SHP77 (cell line): ENCODE data around the gene TMEM123.
A peak's percentile ranks its signal among the peaks of the same experiment; 100 is the strongest.

Experiments used
- DNase-seq, 2 experiments: peaks; one replicate each; lab custom pipeline; 2025; lab: John Stamatoyannopoulos, UW

Gene TMEM123

DNA sequence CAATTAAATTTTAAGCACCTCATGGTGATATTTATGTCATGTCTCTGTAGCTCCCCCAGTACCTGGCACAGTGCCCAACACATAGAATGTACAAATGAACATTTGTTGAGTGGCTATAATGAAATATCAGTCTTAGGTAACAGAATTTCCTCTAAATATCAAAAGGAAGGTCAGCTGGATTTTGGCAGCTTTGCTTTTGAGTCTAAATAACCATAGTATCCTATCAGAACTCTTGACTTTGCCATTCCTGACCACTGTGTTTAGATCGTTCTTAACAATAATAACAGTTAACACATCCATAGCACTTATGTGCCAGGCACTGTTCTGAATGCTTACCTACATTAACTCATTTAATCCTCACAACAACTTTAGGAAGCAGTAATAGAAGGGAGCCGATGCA lies 26.6 kb downstream of the TMEM123 start:
- DNase-seq = no peak

DNA sequence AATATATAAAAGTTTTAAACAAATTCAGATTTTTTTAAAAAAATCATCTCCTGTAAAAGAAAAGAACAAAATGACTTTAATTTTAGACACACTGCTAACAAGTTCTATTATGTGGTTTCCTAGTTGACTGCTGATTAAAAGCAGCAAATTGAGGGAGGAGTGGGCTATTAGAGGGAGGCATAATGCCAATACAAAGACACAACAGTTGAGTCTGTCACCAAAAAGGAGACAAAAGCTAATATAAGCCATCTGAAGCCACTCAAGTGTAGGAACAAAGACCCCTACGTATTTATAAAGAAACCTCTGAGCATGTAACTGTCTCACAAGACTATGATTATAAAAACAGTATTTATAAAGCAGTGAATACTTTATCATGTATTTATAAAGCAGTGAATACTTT lies 28.6 kb downstream of the TMEM123 start:
- no peak for DNase-seq

DNA sequence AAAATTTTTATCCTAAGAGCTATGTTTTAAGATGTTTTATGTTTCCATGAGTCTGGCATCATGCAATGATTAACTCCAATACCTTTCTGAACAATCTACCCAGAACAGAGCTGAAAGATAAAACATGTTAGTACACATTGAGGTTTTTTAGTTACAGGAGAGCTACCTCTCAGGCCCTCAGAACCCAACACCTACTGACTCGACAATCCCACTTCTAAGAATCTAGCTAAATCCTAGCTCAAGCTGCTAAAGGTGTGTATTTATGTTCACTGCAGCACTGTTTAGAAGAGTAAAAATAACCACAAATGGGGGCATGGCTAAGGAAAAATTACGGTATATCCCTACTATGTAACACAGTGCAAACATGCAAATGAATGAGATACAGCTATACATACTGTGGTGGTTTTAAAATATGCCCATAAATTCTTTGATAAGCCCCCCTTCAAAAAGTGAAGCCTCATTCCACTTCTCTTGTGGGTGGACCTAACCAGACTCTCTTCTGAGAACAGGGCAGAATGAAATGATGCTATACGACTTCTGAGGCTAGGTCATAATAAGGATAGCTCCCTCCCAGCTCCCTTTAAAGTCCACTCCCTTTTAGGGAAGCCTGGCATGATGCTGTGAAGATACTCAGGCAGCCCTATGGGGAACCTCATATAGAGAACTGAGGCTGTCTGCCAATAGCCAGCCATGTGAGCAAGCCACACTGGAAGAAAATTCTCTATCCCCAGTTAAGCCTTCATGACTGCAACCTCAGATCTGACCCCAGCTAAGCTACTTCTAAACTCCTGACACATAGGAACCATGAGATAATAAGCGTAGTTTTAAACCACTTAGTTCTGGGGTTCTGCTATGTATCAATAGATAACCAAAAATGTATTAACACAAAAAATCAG lies 29.5 kb downstream of the TMEM123 start:
- DNase-seq = no peak

DNA sequence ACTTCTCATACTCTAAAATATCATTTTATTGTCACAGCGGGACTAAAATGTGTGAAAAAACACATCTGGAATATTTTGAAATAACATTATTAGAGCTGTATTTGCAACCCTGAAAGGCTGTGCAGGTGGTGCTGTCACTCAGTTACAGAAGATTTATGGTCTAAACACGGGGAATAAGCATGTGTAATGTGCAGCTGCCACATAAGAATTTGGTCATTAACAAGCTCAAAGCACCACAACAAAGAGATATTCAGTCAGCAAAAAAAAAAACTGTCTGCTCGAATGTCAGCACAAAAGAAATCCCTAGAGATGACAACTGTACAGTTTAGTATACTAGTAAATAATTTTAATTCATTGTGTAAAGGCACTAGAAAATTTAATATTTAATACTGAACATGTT lies 31.3 kb downstream of the TMEM123 start:
- peak; percentile 59 to 61 for DNase-seq

DNA sequence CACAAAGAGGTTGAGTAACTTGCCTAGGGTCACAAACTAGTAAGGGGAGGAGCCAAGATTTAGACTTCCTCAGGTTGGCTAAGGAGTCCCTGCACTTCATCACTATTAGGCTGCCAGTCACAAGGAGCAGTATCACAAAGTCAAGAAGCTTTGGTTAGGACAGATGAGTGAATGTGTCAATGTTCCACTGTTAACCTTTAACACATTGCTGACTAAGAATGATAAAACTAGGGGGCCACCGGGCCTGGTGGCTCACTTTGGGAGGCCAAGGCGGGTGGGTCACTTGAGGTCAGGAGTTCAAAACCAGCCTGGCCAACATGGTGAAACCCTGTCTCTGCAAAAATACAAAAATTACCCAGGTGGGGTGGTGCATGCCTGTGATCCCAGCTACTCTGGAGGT lies 32.0 kb downstream of the TMEM123 start:
- no peak for DNase-seq

DNA sequence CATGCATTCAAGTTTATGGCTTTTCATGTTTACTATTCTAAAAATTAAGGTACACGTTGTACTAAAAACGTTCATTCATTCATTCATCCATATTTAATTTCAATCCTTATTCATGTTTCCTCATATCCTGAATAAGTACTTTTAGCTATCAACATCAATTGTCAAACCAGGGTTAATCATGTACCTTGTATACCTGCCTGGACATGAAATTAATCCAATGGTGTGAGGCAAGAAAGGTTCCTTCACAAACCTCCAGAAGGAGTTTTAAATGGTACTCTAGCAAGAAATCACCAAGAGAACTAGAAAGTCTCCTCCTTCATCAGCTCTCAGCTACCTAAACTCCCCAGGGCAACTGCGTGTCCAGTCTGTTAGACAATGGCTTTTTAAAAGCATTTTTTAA lies 33.4 kb downstream of the TMEM123 start:
- no peak for DNase-seq

DNA sequence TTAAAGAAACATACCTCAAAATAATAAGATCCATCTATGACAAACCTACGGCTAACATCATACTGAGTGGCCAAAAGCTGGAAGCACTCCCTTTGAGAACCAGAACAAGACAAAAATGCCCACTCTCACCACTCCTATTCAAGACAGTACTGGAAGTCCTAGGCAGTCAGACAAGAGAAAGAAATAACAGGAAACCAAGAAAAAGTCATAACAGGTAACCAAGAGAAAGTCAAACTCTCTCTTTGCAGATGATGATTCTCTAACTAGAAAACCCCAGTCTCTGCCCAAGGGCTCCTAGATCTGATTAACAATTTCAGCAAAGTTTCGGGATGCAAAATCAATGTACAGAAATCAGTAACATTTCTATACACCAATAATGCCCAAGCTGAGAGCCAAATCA lies 35.6 kb downstream of the TMEM123 start:
- DNase-seq = no peak

DNA sequence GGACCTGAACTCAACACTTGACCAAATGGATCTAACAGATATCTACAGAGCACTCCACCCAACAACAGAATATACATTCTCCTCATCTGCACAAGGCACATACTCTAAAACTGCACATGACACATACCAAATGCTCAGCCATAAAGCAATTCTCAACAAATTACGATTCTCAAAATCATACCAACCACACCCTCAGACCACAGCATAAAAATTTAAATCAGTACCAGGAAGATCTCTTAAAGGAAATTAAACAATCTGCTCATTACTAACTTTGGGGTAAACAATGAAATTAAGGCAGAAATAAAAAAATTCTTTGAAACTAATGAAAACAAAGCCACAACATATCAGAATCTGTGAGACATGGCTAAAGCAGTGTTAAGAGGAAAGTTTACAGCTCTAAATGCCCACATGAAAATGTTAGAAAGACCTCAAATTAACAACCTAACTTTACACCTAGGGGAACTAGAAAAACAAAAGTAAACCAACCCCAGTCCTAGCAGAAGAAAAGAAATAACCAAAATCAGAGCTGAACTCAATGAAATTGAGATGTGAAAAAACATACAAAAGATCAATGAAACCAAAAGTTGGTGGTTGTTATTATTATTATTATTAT lies 37.2 kb downstream of the TMEM123 start:
- DNase-seq = no peak

DNA sequence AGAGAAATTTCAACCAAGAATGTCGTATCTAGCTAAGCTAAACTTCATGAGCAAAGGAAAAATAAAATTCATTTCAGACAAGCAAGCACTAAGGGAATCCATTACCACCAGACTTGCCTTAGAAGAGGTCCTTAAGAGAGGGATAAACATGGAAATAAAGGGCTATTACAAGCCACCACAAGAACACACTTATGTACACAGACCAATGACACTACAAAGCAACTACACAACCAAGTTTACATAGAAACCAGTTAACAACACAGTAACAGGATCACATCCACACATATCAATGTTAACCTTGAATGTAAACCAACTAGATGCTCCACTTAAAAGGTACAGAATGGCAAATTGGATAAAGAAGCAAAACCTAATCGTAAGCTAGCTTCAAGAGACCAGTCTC lies 38.0 kb downstream of the TMEM123 start:
- DNase-seq = no peak

DNA sequence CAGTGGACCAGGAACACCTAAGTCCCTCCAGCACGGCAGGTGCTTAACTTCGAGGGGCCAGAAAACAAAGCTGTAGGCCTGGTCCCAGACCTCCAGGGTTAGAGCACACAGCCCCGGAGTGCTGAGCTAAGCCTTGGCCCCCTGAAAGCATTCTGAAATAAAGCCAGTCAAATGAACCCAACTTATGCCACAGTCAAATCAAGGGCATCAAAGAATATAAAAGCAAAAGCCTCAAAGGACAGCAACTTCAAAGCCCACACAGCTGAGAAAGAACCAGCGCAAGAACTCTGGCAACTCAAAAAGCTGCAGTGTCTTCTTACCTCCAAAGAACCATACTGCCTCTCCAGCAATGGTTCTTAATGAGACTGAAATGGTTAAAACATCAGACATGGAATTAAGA lies 39.1 kb downstream of the TMEM123 start:
- DNase-seq = no peak

DNA sequence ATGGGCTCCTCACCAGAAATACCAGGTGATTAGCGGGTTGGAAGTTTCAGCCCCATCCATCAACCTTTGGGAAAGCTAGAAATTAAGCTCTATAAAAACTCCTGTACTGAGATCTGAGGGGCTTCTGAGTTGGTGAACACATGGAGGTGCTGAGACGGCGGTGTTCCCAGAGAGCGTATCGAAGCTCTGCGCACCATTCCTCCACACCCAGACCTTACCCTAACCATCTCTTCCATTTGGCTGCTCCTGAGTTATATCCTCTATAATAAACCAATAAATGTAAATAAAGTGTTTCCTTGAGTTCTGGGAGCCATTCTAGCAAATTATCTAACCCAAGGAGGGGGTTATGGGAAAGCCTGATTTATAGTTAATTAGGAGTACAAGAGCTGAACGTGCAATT lies 41.4 kb downstream of the TMEM123 start:
- no peak for DNase-seq

DNA sequence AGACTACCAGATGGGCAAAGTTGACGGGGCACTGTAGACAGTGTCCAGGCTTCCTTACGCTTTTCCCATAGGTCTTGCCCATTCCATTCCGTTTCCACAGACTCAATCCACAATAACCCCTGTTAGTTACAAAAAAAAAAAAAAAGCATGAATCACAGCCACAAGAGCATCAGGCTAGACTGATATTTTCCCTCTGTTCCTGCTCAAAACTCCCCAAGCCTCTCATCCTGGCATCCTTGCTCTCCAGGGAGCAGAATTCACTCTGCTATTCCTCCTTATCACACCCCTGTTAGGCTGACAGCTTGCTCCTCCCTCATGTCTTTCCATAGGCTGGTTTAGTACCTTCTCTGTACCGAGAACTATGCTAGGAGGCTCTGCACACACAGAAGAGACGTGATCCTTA lies 42.2 kb downstream of the TMEM123 start:
- DNase-seq = no peak

DNA sequence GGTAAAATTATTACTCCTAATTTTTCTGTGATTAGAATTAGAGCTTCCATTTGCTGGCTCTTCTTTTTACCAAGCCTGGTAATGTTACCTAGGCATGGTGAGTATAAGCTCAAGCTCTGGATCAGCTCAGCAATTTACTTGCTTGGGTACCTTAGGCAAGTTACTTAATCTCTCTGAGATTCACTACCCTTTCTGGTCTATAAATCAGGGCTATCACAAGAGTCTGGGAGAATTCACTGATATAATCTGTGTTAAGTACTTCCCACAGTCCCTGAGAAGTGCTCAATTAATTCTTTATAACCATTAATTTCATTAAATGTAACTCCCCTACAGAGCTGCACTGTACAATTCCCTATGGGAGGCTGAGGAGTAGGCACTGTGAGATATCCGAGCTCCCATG lies 44.2 kb downstream of the TMEM123 start:
- DNase-seq = no peak

DNA sequence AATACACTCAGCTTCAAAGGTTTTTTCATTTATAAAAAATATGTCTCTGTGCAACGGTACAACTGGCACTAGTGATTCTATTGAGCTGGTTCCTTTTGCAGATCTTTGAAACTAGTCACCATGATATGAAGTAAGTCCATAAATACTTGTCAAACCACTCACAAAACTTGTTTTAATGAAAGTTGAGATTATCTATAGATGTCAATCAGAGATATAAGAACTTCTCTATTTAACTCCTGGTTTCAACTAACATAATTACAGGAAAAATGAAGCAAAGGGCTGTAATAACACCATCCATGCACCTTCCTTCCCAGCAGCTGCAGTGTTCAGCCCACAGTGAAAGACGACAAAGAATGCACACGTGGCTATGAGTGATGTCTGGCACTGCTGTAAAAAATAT lies 44.7 kb downstream of the TMEM123 start:
- DNase-seq = no peak

DNA sequence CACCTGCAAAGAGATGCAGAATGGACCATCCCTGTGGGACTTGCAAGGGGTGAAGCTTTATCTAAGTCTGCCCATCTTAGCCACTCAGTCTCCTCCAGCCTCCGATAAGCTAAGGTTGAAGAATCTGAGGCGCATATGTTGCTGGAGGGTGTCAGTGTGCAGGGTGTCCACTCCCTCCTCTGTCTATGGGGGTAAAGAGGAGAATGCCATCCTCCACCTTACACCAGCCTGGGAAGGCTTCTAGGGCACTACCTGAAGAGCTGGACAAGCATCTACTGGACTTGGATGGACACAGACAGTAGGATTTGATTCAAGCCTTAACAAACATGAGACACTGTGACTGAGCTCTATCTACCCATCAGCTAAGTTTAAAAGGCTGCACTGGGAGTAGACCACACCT lies 46.5 kb downstream of the TMEM123 start:
- no peak for DNase-seq

DNA sequence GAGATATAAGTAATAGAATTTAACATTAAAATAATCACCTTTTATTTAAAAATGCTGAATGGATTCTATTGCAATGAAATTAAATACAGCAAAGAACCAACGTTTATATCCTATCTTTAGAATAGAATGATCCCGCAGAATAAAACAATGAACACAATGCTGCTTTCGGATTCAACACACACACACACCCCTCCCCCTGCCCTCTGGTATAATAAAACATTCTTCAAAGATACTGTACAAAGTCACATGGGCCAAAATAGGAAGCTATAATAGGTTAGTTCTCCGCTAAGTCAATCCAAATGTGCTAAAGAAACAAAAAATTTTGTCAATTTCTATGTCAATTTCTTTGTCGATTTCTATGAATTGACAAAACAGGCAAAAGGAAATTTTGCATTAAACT lies 47.1 kb downstream of the TMEM123 start:
- DNase-seq = no peak

DNA sequence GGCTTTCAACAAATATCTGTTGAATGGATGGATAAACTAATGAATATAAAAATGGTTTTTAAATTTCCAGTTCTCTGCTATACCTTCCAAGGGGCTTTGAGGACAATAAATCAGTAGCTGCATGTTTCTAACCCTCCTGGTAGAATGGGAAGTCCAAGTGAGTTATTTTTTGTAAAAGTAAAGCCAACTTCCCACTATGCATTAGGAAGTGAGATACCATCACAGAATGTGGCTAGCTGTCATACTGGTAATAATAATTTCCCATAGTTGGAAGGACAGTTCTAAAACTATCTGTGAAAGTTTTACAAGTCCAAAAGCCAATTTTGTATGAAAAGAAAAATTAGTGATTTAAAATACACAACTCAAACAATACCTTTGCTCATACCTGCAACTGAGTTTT lies 50.0 kb downstream of the TMEM123 start:
- no peak for DNase-seq

DNA sequence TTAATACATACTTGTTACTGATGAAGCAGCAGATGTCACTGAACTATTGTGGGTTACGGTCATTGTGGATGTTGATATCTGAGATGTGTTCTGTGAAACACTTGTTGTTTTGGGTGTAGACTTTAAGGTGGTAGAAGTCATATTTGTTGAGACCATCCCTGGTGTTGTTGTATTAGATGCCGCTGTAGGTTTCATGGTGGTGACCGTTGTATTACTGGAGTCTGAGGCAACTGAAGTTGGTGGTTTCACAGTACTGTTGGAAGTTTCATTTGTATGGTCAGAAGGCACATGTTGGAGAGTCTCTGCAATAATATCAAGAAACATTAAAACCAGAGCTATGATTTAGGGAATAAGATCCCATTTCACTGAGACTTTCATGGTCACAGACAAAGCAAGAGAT lies 50.7 kb downstream of the TMEM123 start:
- DNase-seq = no peak

DNA sequence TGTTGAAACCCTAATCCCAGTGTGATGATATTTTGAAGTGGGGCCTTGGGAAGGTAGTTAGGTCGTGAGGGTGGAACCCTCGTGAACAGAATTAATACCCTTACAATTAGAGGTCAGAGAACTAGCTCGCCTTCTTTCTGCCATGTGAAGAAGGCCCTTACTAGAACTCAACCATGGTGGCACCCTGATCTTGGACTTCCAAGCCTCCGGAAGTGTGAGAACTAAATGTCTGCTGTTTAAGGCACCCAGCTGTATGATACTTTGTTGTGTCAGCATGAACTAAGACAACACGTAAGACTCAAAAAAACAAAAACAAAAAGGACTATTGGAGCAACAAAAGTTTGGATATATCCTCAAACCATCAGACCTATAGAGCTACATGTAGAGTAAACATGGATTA lies 52.0 kb downstream of the TMEM123 start:
- no peak for DNase-seq

DNA sequence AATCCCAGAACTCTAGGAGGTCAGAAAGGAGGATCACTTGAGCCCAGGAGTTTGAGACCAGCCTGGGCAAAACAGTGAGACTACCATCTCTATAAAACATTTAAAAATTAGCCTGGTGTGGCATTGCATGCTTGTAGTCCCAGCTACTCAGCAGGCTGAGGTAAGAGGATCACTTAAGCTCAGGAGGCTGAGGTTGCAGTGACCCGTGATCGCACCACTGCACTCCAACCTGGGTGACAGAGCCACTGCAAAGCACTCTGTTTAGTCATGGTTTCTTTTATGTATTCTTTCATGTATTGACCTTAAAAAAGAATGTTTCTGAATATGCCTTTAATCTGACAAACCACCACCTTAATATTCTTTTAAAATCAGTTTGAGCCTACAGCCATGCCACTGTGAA lies 53.4 kb downstream of the TMEM123 start:
- no peak for DNase-seq

DNA sequence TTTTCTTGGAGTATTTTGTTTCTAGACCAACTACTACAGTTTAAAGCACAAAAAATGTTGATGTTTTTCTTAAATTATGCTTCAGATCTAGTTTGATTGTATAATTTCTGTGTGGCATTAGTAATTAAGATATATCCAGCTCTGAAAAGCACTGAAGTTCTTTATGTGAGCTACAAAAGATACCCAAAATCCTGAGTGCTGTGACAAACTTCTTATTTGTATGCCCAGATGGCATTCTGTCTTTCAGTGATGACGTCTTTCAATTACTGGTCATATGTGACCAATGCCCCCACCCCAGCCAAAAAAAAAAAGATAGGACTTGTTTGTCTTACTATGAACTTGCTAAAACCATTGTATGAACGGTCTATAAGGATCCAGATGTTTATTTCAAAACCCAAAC lies 54.3 kb downstream of the TMEM123 start:
- no peak for DNase-seq

DNA sequence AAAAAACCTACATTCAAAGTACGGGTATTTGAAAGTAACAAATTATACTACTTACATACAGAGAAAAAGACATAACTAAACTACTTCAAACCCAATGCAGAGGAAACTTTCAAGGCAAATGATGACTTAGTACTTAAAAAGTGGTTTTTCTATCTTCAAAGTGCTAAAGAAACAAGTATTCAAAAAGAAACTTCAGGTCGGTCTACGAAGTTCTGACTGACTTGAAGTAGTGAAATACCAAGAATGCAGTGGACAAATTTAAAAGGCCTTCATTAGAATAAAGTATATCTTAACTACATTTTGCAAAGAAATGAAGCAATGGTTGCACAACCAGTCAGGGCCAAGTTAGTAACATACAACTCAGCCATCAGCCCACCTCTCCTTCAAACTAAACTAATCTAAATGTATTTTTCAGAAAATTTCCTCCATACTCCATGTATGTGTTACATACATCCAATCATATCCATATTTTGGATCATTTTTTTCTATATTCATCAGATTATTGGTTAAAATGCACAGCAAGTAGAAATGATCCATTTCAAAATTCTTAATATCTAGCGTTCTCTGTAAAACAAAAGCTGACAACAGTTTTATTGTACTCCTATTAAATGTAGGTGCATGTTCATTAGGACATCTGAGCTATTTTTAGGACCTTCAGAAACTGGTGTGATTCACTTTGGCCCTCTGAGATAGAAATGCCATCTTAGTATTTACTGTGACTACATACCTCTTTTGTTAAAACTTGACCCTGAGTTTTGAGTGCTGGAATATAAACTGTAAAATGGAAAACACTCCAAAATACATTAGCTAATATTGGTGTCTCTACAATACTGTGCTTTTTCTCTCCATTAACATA lies 55.6 kb downstream of the TMEM123 start:
- DNase-seq = no peak
